Measurements from ENCODE around the gene PXK.

Gene PXK

GRCh38 chr3:58474348-58474911 is 141.7 kb downstream of the PXK start:
- no peak for DNase-seq

GRCh38 chr3:58474967-58475578 is 142.4 kb downstream of the PXK start:
- no peak for TF ChIP-seq POLR2A (IDR thresholded peaks at IDR 0.05; ENCODE audit: low read length)
- no peak for TF ChIP-seq GATA1 (IDR thresholded peaks at IDR 0.05; ENCODE audit: low read depth, low read length)
- DNase-seq = no peak

More at GRCh38 chr3:58474348-58474911, 141.7 kb downstream of the PXK start:
- TF ChIP-seq GATA1 (IDR thresholded peaks at IDR 0.05; ENCODE audit: low read depth, low read length) = no peak
- no peak for TF ChIP-seq POLR2A (IDR thresholded peaks at IDR 0.05; ENCODE audit: low read length)

Data from erythroblast (primary cell).